K562 (cell line): ENCODE data around the gene FAM78A. TPM values are rescaled to one million over a fixed set of nuclear protein-coding genes. Genes with fewer than 3 reads are reported as not detected.

ENCODE experiments used
- ATAC-seq: fragments of 200-7000 bp; cut with Tn5 transposase; 3 replicates; pipeline ENCODE4 v1.9.1; 2020; ENCODE audit warnings: moderate library complexity
- BruUV-seq: library from RNA; stranded (reverse); fragments of 400-500 nt; replicated peaks from 2 replicates; lab custom pipeline; 2021; lab: Mats Ljungman, UMichigan
- CTCF ChIA-PET: fragments of 300-600 bp; formaldehyde crosslinking; extraction: SDS; loops from one replicate; lab custom pipeline; 2021; ENCODE audit warnings: low intra/inter-chr PET ratio; lab: Yijun Ruan, JAX
- POLR2A ChIA-PET: fragments of 300-600, 350-650 bp; sonication (Branson Sonifier 250); formaldehyde crosslinking; extraction: SDS; loops from one replicate; lab custom pipeline; 2021; ENCODE audit warnings: antibody characterized with exemption, inconsistent platforms; lab: Yijun Ruan, JAX
- DNase-seq, 4 experiments: peaks; one replicate each; pipeline versions ENCODE4 v3.0.0 to v3.0.0-alpha.2; 2011 to 2018; ENCODE audit warnings: low spot score in 3 of 4, mixed read lengths in 3 of 4; ENCODE audit errors: extremely low read depth in 1 of 4
- FAIRE-seq: peaks from 2 replicates; lab custom pipeline; 2011; peaks lifted over from hg19 to GRCh38; lab: Jason Lieb, UNC
- H2AFZ ChIP-seq: 2 replicates; pipeline ENCODE4 v1.6.0; 2011; ENCODE audit warnings: low read depth, low read length, control low read depth, inconsistent platforms
- H3K27ac ChIP-seq: fragments of 200-600 bp; 3 replicates; pipeline ENCODE4 v1.8.0; 2011; ENCODE audit warnings: low read depth, mild to moderate bottlenecking, control low read depth, inconsistent platforms, low read length, moderate library complexity, mixed read lengths; ENCODE audit errors: extremely low read depth
- H3K27me3 ChIP-seq, 2 experiments: fragments of 300-600 bp in 1 of 2; 2 replicates in 1 of 2; 3 replicates in 1 of 2; pipeline versions ENCODE4 v1.6.0 to v1.8.0; 2011; ENCODE audit warnings: inconsistent platforms in 2 of 2, low read length in 2 of 2, mild to moderate bottlenecking in 1 of 2, mixed read lengths in 1 of 2, moderate library complexity in 1 of 2; ENCODE audit not compliant: control insufficient read depth in 2 of 2, insufficient read depth in 2 of 2
- H3K36me3 ChIP-seq: fragments of 300-600 bp; 3 replicates; pipeline ENCODE4 v1.8.0; 2011; ENCODE audit warnings: mild to moderate bottlenecking, low read length, inconsistent platforms; ENCODE audit not compliant: control insufficient read depth, insufficient read depth
- H3K4me1 ChIP-seq, 2 experiments: fragments of 200-600 bp in 1 of 2; replicated peaks in 1 of 2; 2 replicates in 1 of 2; 3 replicates in 1 of 2; pipeline versions ENCODE4 v1.5.1 to v1.8.0; 2011; ENCODE audit warnings: inconsistent platforms in 2 of 2, low read length in 2 of 2, mild to moderate bottlenecking in 1 of 2, mixed read lengths in 1 of 2, moderate library complexity in 1 of 2; ENCODE audit not compliant: control insufficient read depth in 2 of 2, insufficient read depth in 2 of 2
- H3K4me2 ChIP-seq: 2 replicates; pipeline ENCODE4 v1.6.1; 2011; ENCODE audit warnings: low read length, control low read depth, inconsistent platforms, mixed read lengths; ENCODE audit not compliant: insufficient read depth
- H3K4me3 ChIP-seq: fragments of 200-600 bp; sonication (generic), shearing (Covaris generic); 2 replicates; pipeline ENCODE4 v1.5.1; 2016; ENCODE audit warnings: control low read depth, inconsistent platforms
- H3K79me2 ChIP-seq: fragments of 200-600 bp; 3 replicates; pipeline ENCODE4 v1.8.0; 2011; ENCODE audit warnings: low read length, inconsistent platforms; ENCODE audit not compliant: control insufficient read depth, insufficient read depth
- H3K9ac ChIP-seq, 2 experiments: 2 replicates each; pipeline versions ENCODE4 v1.6.0 to v1.6.1; 2011; ENCODE audit warnings: low read depth in 2 of 2, low read length in 2 of 2, control low read depth in 1 of 2, inconsistent platforms in 1 of 2, mild to moderate bottlenecking in 1 of 2, mixed read lengths in 1 of 2; ENCODE audit not compliant: insufficient read depth in 1 of 2
- H3K9me1 ChIP-seq: one replicate; pipeline ENCODE4 v1.6.0; 2011; ENCODE audit warnings: inconsistent platforms, mild to moderate bottlenecking, low read length, moderate library complexity; ENCODE audit not compliant: control insufficient read depth, insufficient read depth
- H3K9me3 ChIP-seq: replicated peaks from 2 replicates; pipeline ENCODE4 v1.5.1; 2011; ENCODE audit warnings: low read depth, low read length, inconsistent platforms; ENCODE audit not compliant: control insufficient read depth, insufficient read depth
- H4K20me1 ChIP-seq: replicated peaks from 2 replicates; pipeline ENCODE4 v1.6.1; 2011; ENCODE audit warnings: low read length, inconsistent platforms, mixed read lengths; ENCODE audit not compliant: control insufficient read depth, insufficient read depth
- POLR2AphosphoS2 ChIP-seq: IDR thresholded peaks from 2 replicates; pipeline ENCODE4 v1.6.1; 2012; ENCODE audit warnings: low read length, improper control_type of control experiment
- TAF9B ChIP-seq: fragments of 450-650 bp; IDR thresholded peaks from 2 replicates; pipeline ENCODE4 v1.6.1; 2018; ENCODE audit warnings: mild to moderate bottlenecking; ENCODE audit not compliant: partially characterized antibody
- TBP ChIP-seq: optimal IDR thresholded peaks from 2 replicates; pipeline ENCODE3; 2011; ENCODE audit warnings: low read depth, low read length, improper control_type of control experiment
- ZNF239 ChIP-seq: fragments of 250-450 bp; sonication (Bioruptor Pico); IDR thresholded peaks from 2 replicates; pipeline ENCODE4 v1.4.0; 2020; ENCODE audit warnings: mild to moderate bottlenecking
- WGBS: fragments of 100-300 bp; shearing (Covaris generic); methylation state at CpG from one replicate; pipeline ENCODE4 v1.1.6; 2016; ENCODE audit warnings: low coverage, mixed read lengths; ENCODE audit not compliant: insufficient coverage; ENCODE audit errors: missing lambda C conversion rate; 5-methylcytosine and 5-hydroxymethylcytosine counted together
- in situ Hi-C: fragments of 300-500 bp; cut with MboI; formaldehyde crosslinking; loops from 4 replicates; pipeline ENCODE4 v1.15.0; 2018; ENCODE audit warnings: inconsistent platforms, mixed read lengths
- intact Hi-C: fragments of 100-400 bp; cut with micrococcal nuclease; formaldehyde crosslinking; loops from 2 replicates; pipeline ENCODE4 v1.14.2; 2022
- polyA plus RNA-seq, 8 experiments: library from polyadenylated mRNA; depleted of rRNA in 4 of 8; stranded (reverse) in 5 of 8; unstranded in 3 of 8; fragments of >200 nt; fragmentation: Nextera tagmentation in 2 of 8; fragmentation: Illumina TruSeq in 1 of 8; extraction: Ambion mirVana in 2 of 8; extraction: Trizol in 1 of 8; gene quantifications; 2 replicates each; pipeline versions ENCODE4 v1.2.1 to v1.2.3, GENCODE V29; 2011 to 2014; ENCODE audit warnings: inconsistent platforms in 1 of 8, missing spikeins in 1 of 8
- total RNA-seq, 7 experiments: library from RNA; depleted of rRNA in 6 of 7; stranded (reverse); fragments of >200 nt in 6 of 7; fragmentation: Illumina TruSeq in 2 of 7; extraction: Trizol in 2 of 7; gene quantifications; 2 replicates each; pipeline versions ENCODE4 v1.2.1 to v1.2.3, GENCODE V29; 2011 to 2021; ENCODE audit warnings: low replicate concordance in 1 of 7
- TF ChIP-seq, protein P1 (sequence below): sonication (generic); formaldehyde crosslinking; IDR thresholded peaks from 2 replicates; pipeline ENCODE4 v1.8.1; 2023; ENCODE audit warnings: mild to moderate bottlenecking, missing genetic modification reagents, moderate library complexity

Gene FAM78A
- total and polyA plus RNA-seq, 9 of the 15 experiments (the other 6 are each of a cell fraction or from before 2014, with no cell fraction given): 0.56 to 103 (median 55.2) TPM

DNA sequence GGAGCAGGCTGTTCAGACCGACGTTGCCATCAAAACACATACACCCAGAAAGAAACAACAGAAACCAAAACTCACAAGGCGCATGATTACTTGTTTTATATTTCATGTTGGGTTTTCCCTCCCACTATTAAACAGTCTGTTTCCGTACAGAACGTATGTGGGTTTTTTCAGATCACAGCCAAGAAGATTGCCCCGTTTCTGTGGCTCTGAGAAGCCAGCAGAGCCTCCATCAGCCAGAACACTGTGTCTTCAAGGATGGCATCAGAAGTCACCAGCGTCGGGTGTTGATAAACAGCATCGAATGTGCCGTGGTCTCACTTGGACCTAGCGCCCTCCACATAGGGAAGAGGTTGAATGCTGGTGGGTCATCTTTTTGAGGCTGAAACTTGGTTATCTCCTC lies 42.8 kb downstream of the FAM78A start:
- Histone ChIP-seq H3K9me1 (peaks cover 3% of the 10 kb centered on the region), H2AFZ (no peak overlapping the region), H3K27ac (no peak overlapping the region), H3K4me1 (peaks cover 3 to 20% of the 10 kb centered on the region in 2 experiments; a peak in 3 of 5 replicates), H4K20me1 (0 out of 2 replicates have a peak, but pooled peaks cover 7% of the 10 kb centered on the region), H3K27me3 (no peaks in the 10 kb centered on the region), H3K9me3 (no peaks in the 10 kb centered on the region), H3K79me2 (no peaks in the 10 kb centered on the region), H3K9ac (peak overlapping the region in 1 of 2 experiments; percentile 29; a peak in 1 of 4 replicates), H3K4me2 (no peak overlapping the region), H3K36me3 (peaks cover 65% of the 10 kb centered on the region), H3K4me3 (no peak overlapping the region)
- ATAC-seq (no peak), DNase-seq (no peak), FAIRE-seq (no peak)
- no peak for TF ChIP-seq ZNF239
- no peak for TF ChIP-seq TAF9B
- TF ChIP-seq TBP: no peak
- TF ChIP-seq POLR2AphosphoS2: 0 out of 2 replicates have a peak, but pooled peaks have one; percentile 38
- TF ChIP-seq, protein P1, sequence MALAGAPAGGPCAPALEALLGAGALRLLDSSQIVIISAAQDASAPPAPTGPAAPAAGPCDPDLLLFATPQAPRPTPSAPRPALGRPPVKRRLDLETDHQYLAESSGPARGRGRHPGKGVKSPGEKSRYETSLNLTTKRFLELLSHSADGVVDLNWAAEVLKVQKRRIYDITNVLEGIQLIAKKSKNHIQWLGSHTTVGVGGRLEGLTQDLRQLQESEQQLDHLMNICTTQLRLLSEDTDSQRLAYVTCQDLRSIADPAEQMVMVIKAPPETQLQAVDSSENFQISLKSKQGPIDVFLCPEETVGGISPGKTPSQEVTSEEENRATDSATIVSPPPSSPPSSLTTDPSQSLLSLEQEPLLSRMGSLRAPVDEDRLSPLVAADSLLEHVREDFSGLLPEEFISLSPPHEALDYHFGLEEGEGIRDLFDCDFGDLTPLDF: 0 out of 2 replicates have a peak, but pooled peaks have one; percentile 9
- intact Hi-C loops (no loop called here), in situ Hi-C loops (no loop called here)
- CTCF ChIA-PET: no interaction called here
- POLR2A ChIA-PET: interaction anchor here (1.0 to 11.4 kb wide), 4 partner anchors 8 to 131 kb away, joined by 3 to 156 read pairs (median 5); no protein-coding TSS in a partner anchor
- WGBS: 90% methylated on average over 11 of the region's 11 CpGs
- no TSS peak for BruUV-seq
